Mesenchymal stem cell (in vitro differentiated cells and primary cell): ENCODE results near the gene SLU7.

Source experiments
- DNase-seq: peaks from one replicate; pipeline ENCODE4 v3.0.0-alpha.2; 2013
- H2AFZ ChIP-seq: one replicate; pipeline ENCODE4 v1.6.1; 2013; ENCODE audit warnings: low read depth, mild to moderate bottlenecking, control low read depth, inconsistent platforms, low read length, moderate library complexity
- H2AK5ac ChIP-seq: 2 replicates; pipeline ENCODE4 v1.6.1; 2013; ENCODE audit warnings: low read length, moderate library complexity, mild to moderate bottlenecking, inconsistent platforms; ENCODE audit not compliant: severe bottlenecking
- H2BK120ac ChIP-seq: one replicate; pipeline ENCODE4 v1.6.1; 2013; ENCODE audit warnings: low read depth, mild to moderate bottlenecking, inconsistent platforms, low read length, moderate library complexity
- H2BK12ac ChIP-seq, 2 experiments: one replicate each; pipeline ENCODE4 v1.6.1; 2013; ENCODE audit warnings: inconsistent platforms in 2 of 2, low read length in 2 of 2, mild to moderate bottlenecking in 2 of 2, moderate library complexity in 2 of 2, control low read depth in 1 of 2
- H2BK15ac ChIP-seq: one replicate; pipeline ENCODE4 v1.6.1; 2013; ENCODE audit warnings: mild to moderate bottlenecking, low read depth, inconsistent platforms; ENCODE audit not compliant: poor library complexity, severe bottlenecking
- H2BK5ac ChIP-seq: 2 replicates; pipeline ENCODE4 v1.6.1; 2013; ENCODE audit warnings: low read depth, mild to moderate bottlenecking, low read length, control low read depth, inconsistent platforms; ENCODE audit not compliant: poor library complexity, severe bottlenecking
- H3K14ac ChIP-seq, 2 experiments: one replicate each; pipeline ENCODE4 v1.6.1; 2013; ENCODE audit warnings: inconsistent platforms in 2 of 2, low read length in 2 of 2, control low read depth in 1 of 2, mild to moderate bottlenecking in 1 of 2, moderate library complexity in 1 of 2
- H3K18ac ChIP-seq, 2 experiments: one replicate each; pipeline ENCODE4 v1.6.1; 2013; ENCODE audit warnings: inconsistent platforms in 2 of 2, low read length in 2 of 2, control low read depth in 1 of 2, low read depth in 1 of 2, mild to moderate bottlenecking in 1 of 2
- H3K23ac ChIP-seq, 2 experiments: one replicate each; pipeline ENCODE4 v1.6.1; 2013; ENCODE audit warnings: inconsistent platforms in 2 of 2, low read length in 2 of 2, mild to moderate bottlenecking in 2 of 2, moderate library complexity in 2 of 2, control low read depth in 1 of 2
- H3K27ac ChIP-seq: 2 replicates; pipeline ENCODE4 v1.5.1; 2013; ENCODE audit warnings: mild to moderate bottlenecking, moderate library complexity, low read length, control low read depth, inconsistent platforms; ENCODE audit not compliant: poor library complexity, severe bottlenecking
- H3K27me3 ChIP-seq, 2 experiments: 2 replicates each; pipeline versions ENCODE4 v1.6.1 to v1.7.0; 2013; ENCODE audit warnings: low read length in 2 of 2, mild to moderate bottlenecking in 2 of 2, moderate library complexity in 2 of 2, control low read depth in 1 of 2, inconsistent platforms in 1 of 2; ENCODE audit not compliant: control insufficient read depth in 1 of 2, insufficient read depth in 1 of 2
- H3K36me3 ChIP-seq, 2 experiments: 2 replicates each; pipeline versions ENCODE4 v1.6.1 to v1.7.0; 2013; ENCODE audit warnings: low read length in 2 of 2, control low read depth in 1 of 2, inconsistent platforms in 1 of 2, low read depth in 1 of 2, mild to moderate bottlenecking in 1 of 2; ENCODE audit not compliant: insufficient read depth in 2 of 2, control insufficient read depth in 1 of 2
- H3K4ac ChIP-seq, 2 experiments: one replicate each; pipeline ENCODE4 v1.6.1; 2013; ENCODE audit warnings: inconsistent platforms in 2 of 2, low read length in 2 of 2, mild to moderate bottlenecking in 2 of 2, moderate library complexity in 2 of 2, control low read depth in 1 of 2, low read depth in 1 of 2
- H3K4me1 ChIP-seq: 2 replicates; pipeline ENCODE4 v1.6.1; 2013; ENCODE audit warnings: low read depth, low read length, control low read depth; ENCODE audit not compliant: control insufficient read depth, insufficient read depth
- H3K4me2 ChIP-seq: 2 replicates; pipeline ENCODE4 v1.6.1; 2013; ENCODE audit warnings: low read length, mild to moderate bottlenecking, inconsistent platforms; ENCODE audit not compliant: poor library complexity, severe bottlenecking
- H3K4me3 ChIP-seq, 2 experiments: 2 replicates each; pipeline versions ENCODE4 v1.5.1 to v1.7.0; 2013; ENCODE audit warnings: low read length in 2 of 2, mild to moderate bottlenecking in 2 of 2, control low read depth in 1 of 2, low read depth in 1 of 2; ENCODE audit not compliant: insufficient read depth in 1 of 2
- H3K79me1 ChIP-seq: replicated peaks from 2 replicates; pipeline ENCODE4 v1.6.1; 2013; ENCODE audit warnings: mild to moderate bottlenecking, control low read depth, low read length, inconsistent platforms; ENCODE audit not compliant: poor library complexity, severe bottlenecking
- H3K9ac ChIP-seq: 2 replicates; pipeline ENCODE4 v1.7.0; 2013; ENCODE audit warnings: mild to moderate bottlenecking, low read length, moderate library complexity
- H3K9me3 ChIP-seq: 2 replicates; pipeline ENCODE4 v1.7.0; 2013; ENCODE audit warnings: mild to moderate bottlenecking, low read length; ENCODE audit not compliant: control insufficient read depth
- H4K8ac ChIP-seq: one replicate; pipeline ENCODE4 v1.6.1; 2013; ENCODE audit warnings: inconsistent platforms, mild to moderate bottlenecking, low read length, moderate library complexity
- H4K91ac ChIP-seq: one replicate; pipeline ENCODE4 v1.6.1; 2013; ENCODE audit warnings: mild to moderate bottlenecking, low read length, inconsistent platforms
- WGBS: methylation state at CpG from one replicate; pipeline ENCODE4 v1.1.7; 2013; ENCODE audit warnings: mixed read lengths; 5-methylcytosine and 5-hydroxymethylcytosine counted together

The SLU7 gene

GRCh38 chr5:160453751-160454150 lies 34.9 kb upstream of the SLU7 start:
- Histone ChIP-seq H3K23ac (no peak overlapping the region), H3K36me3 (no peaks in the 10 kb centered on the region), H2BK12ac (no peak overlapping the region), H2AK5ac (no peak overlapping the region), H3K4me1 (no peaks in the 10 kb centered on the region), H3K27me3 (peaks cover 0 to 16% of the 10 kb centered on the region in 2 experiments), H3K4me3 (no peak overlapping the region), H3K14ac (no peak overlapping the region), H4K91ac (no peak overlapping the region), H2BK120ac (no peak overlapping the region), H3K4me2 (no peak overlapping the region), H3K9me3 (no peaks in the 10 kb centered on the region), H2AFZ (no peak overlapping the region), H3K9ac (no peak overlapping the region), H3K27ac (no peak overlapping the region), H4K8ac (no peak overlapping the region), H3K4ac (no peak overlapping the region), H2BK5ac (no peak overlapping the region), H3K79me1 (no peaks in the 10 kb centered on the region), H3K18ac (no peak overlapping the region), H2BK15ac (no peak overlapping the region)
- no peak for DNase-seq
- 70% methylated on average over 1 of the region's 1 CpG for WGBS

- Histone ChIP-seq H3K18ac (no peak overlapping the region), H3K79me1 (no peaks in the 10 kb centered on the region), H3K36me3 (no peaks in the 10 kb centered on the region), H4K8ac (no peak overlapping the region), H3K14ac (no peak overlapping the region), H2AK5ac (no peak overlapping the region), H3K27ac (no peak overlapping the region), H2BK5ac (no peak overlapping the region), H3K4me2 (no peak overlapping the region), H2BK120ac (no peak overlapping the region), H3K23ac (no peak overlapping the region), H2AFZ (no peak overlapping the region), H3K9me3 (no peaks in the 10 kb centered on the region), H3K27me3 (peaks cover 0 to 16% of the 10 kb centered on the region in 2 experiments), H3K4me1 (no peaks in the 10 kb centered on the region), H3K9ac (no peak overlapping the region), H3K4me3 (no peak overlapping the region), H2BK12ac (no peak overlapping the region), H3K4ac (no peak overlapping the region), H2BK15ac (no peak overlapping the region), H4K91ac (no peak overlapping the region)
- 86% methylated on average over 5 of the region's 6 CpGs for whole genome bisulfite sequencing
- no peak for DNase-seq
These were observed 33.9 kb upstream of the SLU7 start for GRCh38 chr5:160452795-160453194.

GRCh38 chr5:160452036-160452435 lies 33.2 kb upstream of the SLU7 start:
- no peak overlapping the region for H3K27ac ChIP-seq
- no peak overlapping the region for H2BK120ac ChIP-seq
- H3K4me2 ChIP-seq, result no peak overlapping the region
- H3K18ac ChIP-seq, result no peak overlapping the region
- H3K4me1 ChIP-seq, result no peaks in the 10 kb centered on the region
- no peak overlapping the region for H2AFZ ChIP-seq
- DNase-seq, result no peak
- H2BK15ac ChIP-seq, result no peak overlapping the region
- no peaks in the 10 kb centered on the region for H3K79me1 ChIP-seq
- no peak overlapping the region for H3K14ac ChIP-seq
- no peak overlapping the region for H3K4ac ChIP-seq
- no peak overlapping the region for H4K8ac ChIP-seq
- H3K4me3 ChIP-seq, result no peak overlapping the region
- no peak overlapping the region for H2BK5ac ChIP-seq
- H2AK5ac ChIP-seq, result no peak overlapping the region
- H2BK12ac ChIP-seq, result no peak overlapping the region
- H3K23ac ChIP-seq, result no peak overlapping the region
- no peak overlapping the region for H4K91ac ChIP-seq
- no peaks in the 10 kb centered on the region for H3K36me3 ChIP-seq
- no peaks in the 10 kb centered on the region for H3K9me3 ChIP-seq
- no peak overlapping the region for H3K9ac ChIP-seq
- H3K27me3 ChIP-seq, result peaks cover 0 to 16% of the 10 kb centered on the region in 2 experiments

- Histone ChIP-seq H2BK12ac (no peak overlapping the region), H3K4me3 (no peak overlapping the region), H4K8ac (no peak overlapping the region), H3K27ac (no peak overlapping the region), H3K4me1 (no peaks in the 10 kb centered on the region), H3K79me1 (no peaks in the 10 kb centered on the region), H2BK120ac (no peak overlapping the region), H3K23ac (no peak overlapping the region), H2BK15ac (no peak overlapping the region), H3K27me3 (peaks cover 0 to 12% of the 10 kb centered on the region in 2 experiments), H4K91ac (no peak overlapping the region), H3K4ac (no peak overlapping the region), H2BK5ac (no peak overlapping the region), H3K4me2 (no peak overlapping the region), H2AFZ (no peak overlapping the region), H3K18ac (no peak overlapping the region), H2AK5ac (no peak overlapping the region), H3K14ac (no peak overlapping the region), H3K36me3 (no peaks in the 10 kb centered on the region), H3K9ac (no peak overlapping the region), H3K9me3 (no peaks in the 10 kb centered on the region)
- DNase-seq, result no peak
- WGBS, result 95% methylated on average over 2 of the region's 2 CpGs
These were observed 32.4 kb upstream of the SLU7 start for GRCh38 chr5:160451281-160451680.
